Ovary (tissue), 9 donors: Measurements from ENCODE around the gene PDSS1. TPM values are rescaled to one million over a fixed set of nuclear protein-coding genes. Genes with fewer than 3 reads are reported as not detected.

Experiments
- DNase-seq, 5 donors: peaks; one replicate each; pipeline ENCODE4 v3.0.0-alpha.2; 2019 to 2020
- H3K27ac ChIP-seq, 2 donors: fragments of 200-600 bp; one replicate each; pipeline versions ENCODE4 v1.5.1 to v1.8.0; 2019 to 2022
- H3K27me3 ChIP-seq: fragments of 200-600 bp; one replicate; pipeline ENCODE4 v1.8.0; 2022
- H3K36me3 ChIP-seq: fragments of 200-600 bp; sonication (generic); one replicate; pipeline ENCODE4 v1.5.1; 2019
- H3K4me1 ChIP-seq: one replicate; pipeline ENCODE4 v1.8.1; 2013; ENCODE audit warnings: mild to moderate bottlenecking, moderate library complexity; ENCODE audit not compliant: insufficient read depth
- H3K4me3 ChIP-seq: fragments of 200-600 bp; sonication (generic); one replicate; pipeline ENCODE4 v1.5.1; 2017
- H3K9me3 ChIP-seq, 2 donors: fragments of 200-600 bp in 1 of 2; sonication (generic) in 1 of 2; one replicate each; pipeline versions ENCODE4 v1.5.1 to v1.8.1; 2013 to 2019; ENCODE audit warnings: mild to moderate bottlenecking in 1 of 2, moderate library complexity in 1 of 2
- CTCF ChIP-seq, 3 donors: fragments of 450-650 bp in 2 of 3; fragments of 200-600 bp in 1 of 3; IDR thresholded peaks; one replicate each; pipeline versions ENCODE4 v1.5.1 to v1.8.0; 2016 to 2022; ENCODE audit warnings: antibody characterized with exemption in 3 of 3, mild to moderate bottlenecking in 1 of 3
- EP300 ChIP-seq: sonication (generic); formaldehyde crosslinking; IDR thresholded peaks from one replicate; pipeline ENCODE4 v1.6.1; 2017; ENCODE audit warnings: antibody characterized with exemption
- POLR2A ChIP-seq: fragments of 450-650 bp; IDR thresholded peaks from one replicate; pipeline ENCODE4 v1.6.1; 2017; ENCODE audit warnings: antibody characterized with exemption, mild to moderate bottlenecking, moderate library complexity
- WGBS, 3 donors: extraction: QIAGEN DNeasy Blood & Tissue Kit in 1 of 3; methylation state at CpG; one replicate each; pipeline versions ENCODE4 v1.1.5 to v1.1.7; 2013 to 2017; 5-methylcytosine and 5-hydroxymethylcytosine counted together
- intact Hi-C, 4 donors: fragments of 100-400 bp; cut with DNase I; formaldehyde crosslinking; loops; one replicate each; pipeline versions ENCODE4 v1.11.0 to v1.15.1; 2022 to 2023
- polyA plus RNA-seq, 2 donors: library from polyadenylated mRNA; stranded (reverse); fragments of 200-250 nt in 1 of 2; fragments of 350-450 nt in 1 of 2; fragmentation: Illumina TruSeq in 1 of 2; extraction: RNeasy Lipid Tissue Mini Kit (QIAGEN cat#74804) in 1 of 2; gene quantifications; one replicate each; pipeline ENCODE4 v1.2.3, GENCODE V29; 2013 to 2014
- total RNA-seq, 7 donors: library from RNA; depleted of rRNA in 2 of 7; stranded (reverse); fragments of >200 nt in 2 of 7; fragmentation: NEBNext Ultra II Directional in 3 of 7; extraction: Animal tissue kit (Norgen Biotek cat#: 25700) in 3 of 7; gene quantifications; one replicate each; pipeline versions ENCODE4 v1.1.0 to v1.2.4, GENCODE V29; 2016 to 2023
- donor health status: DM: no; HTN: no; CAD: no; lungs with moderate emphysema.
- donor health status: DM: no; HTN: no; CAD: no.
- donor health status: Bipolar disorder and iron deficiency.
- donor health status: DM: yes; HTN: yes; CAD: no.
- donor health status: DM: no; HTN: no; CAD: no.
- donor health status: DM: yes; HTN: yes; CAD: no.

Gene PDSS1
- total and polyA plus RNA-seq, 9 donors = 2.7 to 7.1 (median 3.9) TPM

- DNase-seq = no peak
- Histone ChIP-seq H3K9me3 (no peaks in the 10 kb centered on the region), H3K27me3 (no peaks in the 10 kb centered on the region), H3K36me3 (no peaks in the 10 kb centered on the region), H3K27ac (no peak overlapping the region), H3K4me1 (no peaks in the 10 kb centered on the region), H3K4me3 (no peak overlapping the region)
- intact Hi-C loops = no loop called here
- TF ChIP-seq CTCF (IDR thresholded peaks at IDR 0.05) (no peak), POLR2A (no peak), EP300 (no peak)
- 93 to 100% (median 96%) methylated on average over 1 of the region's 1 CpG for WGBS, 3 donors
Observed at GRCh38 chr10:26655746-26656145, 41.8 kb upstream of the PDSS1 start.

- Histone ChIP-seq H3K4me3 (no peak overlapping the region), H3K4me1 (no peaks in the 10 kb centered on the region), H3K27ac (no peak overlapping the region), H3K36me3 (no peaks in the 10 kb centered on the region), H3K27me3 (no peaks in the 10 kb centered on the region), H3K9me3 (no peaks in the 10 kb centered on the region)
- no peak for DNase-seq
- no peak for TF ChIP-seq EP300
- TF ChIP-seq CTCF (IDR thresholded peaks at IDR 0.05) = no peak
- TF ChIP-seq POLR2A = no peak
- intact Hi-C loops = no loop called here
- 67 to 68% (median 68%) methylated on average over 2 of the region's 2 CpGs for WGBS, 3 donors
Observed at GRCh38 chr10:26662864-26663263, 34.6 kb upstream of the PDSS1 start.

GRCh38 chr10:26665080-26666048 lies 32.1 kb upstream of the PDSS1 start:
- DNase-seq = no peak
- TF ChIP-seq EP300 (no peak), CTCF (IDR thresholded peaks at IDR 0.05) (no peak), POLR2A (no peak)
- Histone ChIP-seq H3K4me1 (no peaks in the 10 kb centered on the region), H3K36me3 (no peaks in the 10 kb centered on the region), H3K4me3 (no peak overlapping the region), H3K9me3 (no peaks in the 10 kb centered on the region), H3K27me3 (no peaks in the 10 kb centered on the region), H3K27ac (no peak overlapping the region)
- WGBS, 3 donors = 68 to 72% (median 69%) methylated on average over 7 of the region's 7 CpGs
- intact Hi-C loops = no loop called here

- H3K4me3 ChIP-seq = no peak overlapping the region
- no peaks in the 10 kb centered on the region for H3K36me3 ChIP-seq
- H3K27ac ChIP-seq = no peak overlapping the region
- no peak for DNase-seq
- 92 to 97% (median 93%) methylated on average over 1 of the region's 1 CpG for WGBS, 3 donors
- intact Hi-C loops = no loop called here
- no peak for TF ChIP-seq EP300
- TF ChIP-seq CTCF (IDR thresholded peaks at IDR 0.05) = no peak
- TF ChIP-seq POLR2A = no peak
- no peaks in the 10 kb centered on the region for H3K4me1 ChIP-seq
- no peaks in the 10 kb centered on the region for H3K9me3 ChIP-seq
- H3K27me3 ChIP-seq = no peaks in the 10 kb centered on the region
Observed at GRCh38 chr10:26675873-26676257, 21.6 kb upstream of the PDSS1 start.
